Heart left ventricle (tissue), 13 donors: ENCODE results near the gene BCL2.

Source experiments
- CTCF ChIP-seq, 12 donors: fragments of 200-600 bp; sonication (generic) in 4 of 12; IDR thresholded peaks; one replicate each; pipeline versions ENCODE4 v1.5.0 to v1.8.0; 2018 to 2022; ENCODE audit warnings: antibody characterized with exemption in 12 of 12, mild to moderate bottlenecking in 5 of 12
- POLR2A ChIP-seq, 2 donors: fragments of 450-650 bp; IDR thresholded peaks; one replicate each; pipeline ENCODE4 v1.6.1; 2017; ENCODE audit warnings: antibody characterized with exemption in 2 of 2, mild to moderate bottlenecking in 2 of 2, moderate library complexity in 2 of 2
- donor health status: ischemic (EF 13 %, LVEDD 7.1; RV severe dilation, severe dysfunction).
- donor health status: DM: no; HTN: yes; CAD: no.
- donor health status: DM: no; HTN: no; CAD: no.
- donor health status: ischemic (EF 25% LVEDD 6.9; RV normal size, moderate dysfunction).
- donor health status: ischemic (EF 25% LVEDD 5.7; RV mildly dilated, moderate dysfunction).
- donor health status: ischemic (EF 35%, LVEDD 5.7; RV mildly dilated, moderate dysfunction).
- donor health status: nonischemic (EF 11% LVEDD 7.7; RV severe dilation, severe dysfunction).
- donor health status: DM: yes; HTN: yes; CAD: no.
- donor health status: PGD.
- donor health status: ischemic (EF 29% LVEDD 5.4; RV normal size, mild dysfunction).
- donor health status: nonischemic (EF 23%, LVEDD 6.1; RV moderate dilation, normal function).

- TF ChIP-seq CTCF (IDR thresholded peaks at IDR 0.05): no peak
- no peak for TF ChIP-seq POLR2A (IDR thresholded peaks at IDR 0.05)
Measured at GRCh38 chr18:63315876-63316275, 3.7 kb downstream of the BCL2 start.
